ENCODE results near the gene MAML2. TPM values are rescaled to one million over a fixed set of nuclear protein-coding genes. Genes with fewer than 3 reads are reported as not detected.

MAML2 gene
- total RNA-seq, 1 experiment from 2014 or later = 2.7 TPM

GRCh38 chr11:96010683-96011082, 332.3 kb downstream of the MAML2 start:
- Mint-ChIP-seq H3K36me3 (ENCODE audit: insufficient read depth in 1 of 3, low read depth in 3 of 3) (no peaks in the 10 kb centered on the region), H3K27ac (no peak overlapping the region), H3K4me1 (peaks cover 27 to 33% of the 10 kb centered on the region in 2 experiments), H3K4me3 (no peak overlapping the region), H3K27me3 (ENCODE audit: low read depth) (peaks cover 2% of the 10 kb centered on the region; the same call in 1 of the 2 replicates), H3K9me3 (no peaks in the 10 kb centered on the region)
- H3K9ac ChIP-seq (ENCODE audit: extremely low read depth, insufficient read length, low read length) = no peak overlapping the region
- H2BK5ac ChIP-seq (ENCODE audit: insufficient read length, low read length) = no peak overlapping the region
- no peak overlapping the region for H3K27ac ChIP-seq (ENCODE audit: insufficient read length, low read depth, low read length)
- no peak overlapping the region for H3K14ac ChIP-seq (ENCODE audit: insufficient read depth, low read length)
- no peak for TF ChIP-seq CTCF (conservative IDR thresholded peaks at IDR 0.05)
- no peak overlapping the region for H3K23ac ChIP-seq (ENCODE audit: insufficient read length, low read depth, low read length)
- no peak overlapping the region for H3K56ac ChIP-seq (ENCODE audit: insufficient read length, low read depth, low read length)
- H4K91ac ChIP-seq (ENCODE audit: insufficient read length, low read depth, low read length) = no peak overlapping the region
- no peaks in the 10 kb centered on the region for H3K27me3 ChIP-seq (ENCODE audit: insufficient read depth, low read length)
- no peak overlapping the region for H2AK5ac ChIP-seq (ENCODE audit: insufficient read length, low read length)
- H3K79me2 ChIP-seq (ENCODE audit: insufficient read depth, low read length) = no peaks in the 10 kb centered on the region
- H3K4me1 ChIP-seq (ENCODE audit: insufficient read depth, low read length) = peaks cover 14% of the 10 kb centered on the region; the same call in 1 of the 2 replicates
- no peak overlapping the region for H2AFZ ChIP-seq (ENCODE audit: low read length)
- H2BK120ac ChIP-seq (ENCODE audit: low read depth, low read length, poor library complexity, severe bottlenecking) = no peak overlapping the region
- no peak for DNase-seq
- no peak overlapping the region for H3K4me2 ChIP-seq (ENCODE audit: insufficient read depth, insufficient read length, low read length)
- no peak overlapping the region for H4K8ac ChIP-seq (replicated peaks; ENCODE audit: insufficient read length, low read depth, low read length)
- H3K18ac ChIP-seq (ENCODE audit: insufficient read length, low read depth, low read length) = no peak overlapping the region
- H3K9me3 ChIP-seq (ENCODE audit: control insufficient read depth, low read depth, low read length) = no peaks in the 10 kb centered on the region
- H3K79me1 ChIP-seq (ENCODE audit: insufficient read depth, low read depth, low read length, poor library complexity, severe bottlenecking) = no peaks in the 10 kb centered on the region
- H3T11ph ChIP-seq (ENCODE audit: low read length) = no peak overlapping the region
- no peaks in the 10 kb centered on the region for H3K23me2 ChIP-seq (ENCODE audit: insufficient read length, low read depth, low read length, poor library complexity, severe bottlenecking)
- no peak overlapping the region for H3K4ac ChIP-seq (ENCODE audit: low read depth, low read length)
- H2BK20ac ChIP-seq (ENCODE audit: low read depth, low read length, poor library complexity, severe bottlenecking) = no peak overlapping the region
- H4K5ac ChIP-seq (ENCODE audit: insufficient read length, low read depth, low read length) = no peak overlapping the region
- H4K20me1 ChIP-seq (ENCODE audit: control insufficient read depth, insufficient read depth, insufficient read length) = no peaks in the 10 kb centered on the region
- H2BK15ac ChIP-seq (ENCODE audit: low read depth, low read length) = no peak overlapping the region
- no peak overlapping the region for H2BK12ac ChIP-seq (ENCODE audit: insufficient read length, low read depth, low read length)
